ENCODE measurements around the gene RARB.

RARB gene

GRCh38 chr3:25430287-25430934 is 2.3 kb downstream of the RARB start:
- no peak for TF ChIP-seq ZNF274 (IDR thresholded peaks at IDR 0.05; ENCODE audit: low read depth, low read length)
- no peak overlapping the region for H3K4me3 ChIP-seq (ENCODE audit: low read length)

GRCh38 chr3:25430935-25431770 is 3.1 kb downstream of the RARB start:
- no peak overlapping the region for H3K4me3 ChIP-seq (ENCODE audit: low read length)
- TF ChIP-seq ZNF274 (IDR thresholded peaks at IDR 0.05; ENCODE audit: low read depth, low read length) = no peak

GRCh38 chr3:25432176-25432720 is 4.2 kb downstream of the RARB start:
- H3K4me3 ChIP-seq (ENCODE audit: low read length) = no peak overlapping the region
- no peak for TF ChIP-seq ZNF274 (IDR thresholded peaks at IDR 0.05; ENCODE audit: low read depth, low read length)

GRCh38 chr3:25433106-25433505 is 5.0 kb downstream of the RARB start:
- TF ChIP-seq ZNF274 (IDR thresholded peaks at IDR 0.05; ENCODE audit: low read depth, low read length) = no peak

GRCh38 chr3:25433868-25434267 is 5.8 kb downstream of the RARB start:
- no peak for TF ChIP-seq ZNF274 (IDR thresholded peaks at IDR 0.05; ENCODE audit: low read depth, low read length)
- H3K4me3 ChIP-seq (ENCODE audit: low read length) = no peak overlapping the region

More at GRCh38 chr3:25433106-25433505, 5.0 kb downstream of the RARB start:
- no peak overlapping the region for H3K4me3 ChIP-seq (ENCODE audit: low read length)

- no peak for TF ChIP-seq ZNF274 (IDR thresholded peaks at IDR 0.05; ENCODE audit: low read depth, low read length)
- no peak overlapping the region for H3K4me3 ChIP-seq (ENCODE audit: low read length)
Measured at GRCh38 chr3:25437953-25438352, 9.9 kb downstream of the RARB start.

GRCh38 chr3:25438791-25439555 is 10.9 kb downstream of the RARB start:
- TF ChIP-seq ZNF274 (IDR thresholded peaks at IDR 0.05; ENCODE audit: low read depth, low read length) = no peak
- H3K4me3 ChIP-seq (ENCODE audit: low read length) = no peak overlapping the region

GRCh38 chr3:25441234-25441856 is 13.3 kb downstream of the RARB start:
- no peak for TF ChIP-seq ZNF274 (IDR thresholded peaks at IDR 0.05; ENCODE audit: low read depth, low read length)
- H3K4me3 ChIP-seq (ENCODE audit: low read length) = no peak overlapping the region

- TF ChIP-seq ZNF274 (IDR thresholded peaks at IDR 0.05; ENCODE audit: low read depth, low read length) = no peak
- H3K4me3 ChIP-seq (ENCODE audit: low read length) = no peak overlapping the region
Measured at GRCh38 chr3:25442486-25442885, 14.4 kb downstream of the RARB start.

- no peak for TF ChIP-seq ZNF274 (IDR thresholded peaks at IDR 0.05; ENCODE audit: low read depth, low read length)
- no peak overlapping the region for H3K4me3 ChIP-seq (ENCODE audit: low read length)
Measured at GRCh38 chr3:25444273-25444672, 16.2 kb downstream of the RARB start.

GRCh38 chr3:25445731-25446130 is 17.7 kb downstream of the RARB start:
- TF ChIP-seq ZNF274 (IDR thresholded peaks at IDR 0.05; ENCODE audit: low read depth, low read length) = no peak
- no peak overlapping the region for H3K4me3 ChIP-seq (ENCODE audit: low read length)

- H3K4me3 ChIP-seq (ENCODE audit: low read length) = no peak overlapping the region
- no peak for TF ChIP-seq ZNF274 (IDR thresholded peaks at IDR 0.05; ENCODE audit: low read depth, low read length)
Measured at GRCh38 chr3:25447285-25447684, 19.2 kb downstream of the RARB start.

GRCh38 chr3:25447925-25448324 is 19.9 kb downstream of the RARB start:
- no peak overlapping the region for H3K4me3 ChIP-seq (ENCODE audit: low read length)
- no peak for TF ChIP-seq ZNF274 (IDR thresholded peaks at IDR 0.05; ENCODE audit: low read depth, low read length)

Measured in GM08714 (cell line).